Non-pigmented ciliary epithelial cell (primary cell): ENCODE results near the gene ANK2.
A peak's percentile ranks its signal among the peaks of the same experiment; 100 is the strongest.

ENCODE experiments used
- DNase-seq: peaks from one replicate; pipeline ENCODE4 v3.0.0-alpha.2; 2010; ENCODE audit warnings: low read depth

Gene ANK2

GRCh38 chr4:113094331-113094730 lies 44.9 kb downstream of the ANK2 start:
- DNase-seq: no peak

GRCh38 chr4:113094802-113095201 lies 45.3 kb downstream of the ANK2 start:
- DNase-seq: no peak

- peak; percentile 15 for DNase-seq
These were observed 52.2 kb downstream of the ANK2 start for GRCh38 chr4:113101669-113102068.

GRCh38 chr4:113103556-113103955 lies 54.1 kb downstream of the ANK2 start:
- DNase-seq: no peak

GRCh38 chr4:113106108-113106507 lies 56.7 kb downstream of the ANK2 start:
- peak; percentile 27 for DNase-seq

GRCh38 chr4:113109106-113109718 lies 59.8 kb downstream of the ANK2 start:
- no peak for DNase-seq

- no peak for DNase-seq
These were observed 63.0 kb downstream of the ANK2 start for GRCh38 chr4:113112338-113112978.

GRCh38 chr4:113113151-113113550 lies 63.7 kb downstream of the ANK2 start:
- no peak for DNase-seq

- DNase-seq: no peak
These were observed 65.4 kb downstream of the ANK2 start for GRCh38 chr4:113114884-113115283.

- no peak for DNase-seq
These were observed 67.2 kb downstream of the ANK2 start for GRCh38 chr4:113116414-113117357.

- DNase-seq: no peak
These were observed 67.9 kb downstream of the ANK2 start for GRCh38 chr4:113117358-113117702.

GRCh38 chr4:113122066-113122465 lies 72.6 kb downstream of the ANK2 start:
- no peak for DNase-seq

GRCh38 chr4:113125418-113125817 lies 76.0 kb downstream of the ANK2 start:
- no peak for DNase-seq

GRCh38 chr4:113131136-113131535 lies 81.7 kb downstream of the ANK2 start:
- DNase-seq: no peak

- no peak for DNase-seq
These were observed 82.2 kb downstream of the ANK2 start for GRCh38 chr4:113131621-113132020.

- DNase-seq: peak; percentile 46
These were observed 92.5 kb downstream of the ANK2 start for GRCh38 chr4:113141901-113142346.

- DNase-seq: no peak
These were observed 92.9 kb downstream of the ANK2 start for GRCh38 chr4:113142351-113142750.

- no peak for DNase-seq
These were observed 94.6 kb downstream of the ANK2 start for GRCh38 chr4:113144091-113144490.

- no peak for DNase-seq
These were observed 95.7 kb downstream of the ANK2 start for GRCh38 chr4:113145147-113145518.

GRCh38 chr4:113145519-113146291 lies 96.3 kb downstream of the ANK2 start:
- DNase-seq: no peak

GRCh38 chr4:113146876-113147358 lies 97.5 kb downstream of the ANK2 start:
- no peak for DNase-seq

GRCh38 chr4:113147498-113148111 lies 98.2 kb downstream of the ANK2 start:
- no peak for DNase-seq
